Measurements from ENCODE around the gene ITSN2. TPM values are rescaled to one million over a fixed set of nuclear protein-coding genes. Genes with fewer than 3 reads are reported as not detected.

The ITSN2 gene
- total RNA-seq, 4 donors from 2014 or later: 32.8 to 58.0 (median 41.4) TPM

GRCh38 chr2:24317491-24317920 lies 42.8 kb downstream of the ITSN2 start:
- no peak overlapping the region for H3K27ac ChIP-seq
- no peak overlapping the region for H3K4me3 ChIP-seq
- H3K36me3 ChIP-seq: no peaks in the 10 kb centered on the region
- TF ChIP-seq POLR2A (IDR thresholded peaks at IDR 0.05) (no peak), POLR2AphosphoS5 (IDR thresholded peaks at IDR 0.05) (no peak), CTCF (IDR thresholded peaks at IDR 0.05) (no peak), EP300 (IDR thresholded peaks at IDR 0.05; ENCODE audit: low read depth) (no peak)
- DNase-seq: no peak
- no peaks in the 10 kb centered on the region for H3K27me3 ChIP-seq
- intact Hi-C loops (cut with DNase I; ENCODE audit: low total_unique reads): no loop called here
- in situ Hi-C loops (cut with MboI; ENCODE audit: low pct_ligation_motif_present in 1 of 4, low pct_unique_long_range_greater_than_20kb in 1 of 4, low sequenced_read_pairs in 3 of 4): no loop called here
- no peaks in the 10 kb centered on the region for H3K4me1 ChIP-seq
- H3K9me3 ChIP-seq: no peaks in the 10 kb centered on the region

DNA sequence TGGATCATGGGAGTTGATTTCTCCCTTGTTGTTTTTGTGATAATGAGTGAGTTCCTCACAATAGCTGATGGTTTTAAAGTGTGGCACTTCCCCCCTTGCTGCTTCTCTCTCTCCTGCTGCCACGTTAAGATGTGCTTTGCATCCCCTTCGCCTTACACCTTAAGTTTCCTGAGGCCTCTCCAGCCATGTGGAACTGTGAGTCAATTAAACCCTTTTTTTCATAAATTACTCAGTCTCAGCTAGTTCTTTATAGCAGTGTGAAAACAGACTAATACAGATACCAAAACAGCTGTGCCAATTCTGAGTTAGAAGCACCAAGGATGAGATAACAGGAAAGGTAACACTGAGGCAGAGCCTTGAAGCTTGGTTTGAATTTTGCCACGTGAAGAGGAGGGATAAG lies 44.7 kb downstream of the ITSN2 start:
- 83 to 85% methylated on average over 3 of the region's 3 CpGs for WGBS, 2 donors (ENCODE audit: low coverage in 1 of 2)
- Histone ChIP-seq H3K4me3 (no peak overlapping the region), H3K27ac (no peak overlapping the region), H3K36me3 (peaks cover 0 to 9% (median 3%) of the 10 kb centered on the region in 4 donors), H3K27me3 (no peaks in the 10 kb centered on the region), H3K4me1 (no peaks in the 10 kb centered on the region), H3K9me3 (no peaks in the 10 kb centered on the region)
- in situ Hi-C loops (cut with MboI; ENCODE audit: low pct_ligation_motif_present in 1 of 4, low pct_unique_long_range_greater_than_20kb in 1 of 4, low sequenced_read_pairs in 3 of 4): no loop called here
- DNase-seq: no peak
- TF ChIP-seq POLR2A (IDR thresholded peaks at IDR 0.05) (no peak), POLR2AphosphoS5 (IDR thresholded peaks at IDR 0.05) (no peak), CTCF (IDR thresholded peaks at IDR 0.05) (no peak), EP300 (IDR thresholded peaks at IDR 0.05; ENCODE audit: low read depth) (no peak)
- intact Hi-C loops (cut with DNase I; ENCODE audit: low total_unique reads): no loop called here

DNA sequence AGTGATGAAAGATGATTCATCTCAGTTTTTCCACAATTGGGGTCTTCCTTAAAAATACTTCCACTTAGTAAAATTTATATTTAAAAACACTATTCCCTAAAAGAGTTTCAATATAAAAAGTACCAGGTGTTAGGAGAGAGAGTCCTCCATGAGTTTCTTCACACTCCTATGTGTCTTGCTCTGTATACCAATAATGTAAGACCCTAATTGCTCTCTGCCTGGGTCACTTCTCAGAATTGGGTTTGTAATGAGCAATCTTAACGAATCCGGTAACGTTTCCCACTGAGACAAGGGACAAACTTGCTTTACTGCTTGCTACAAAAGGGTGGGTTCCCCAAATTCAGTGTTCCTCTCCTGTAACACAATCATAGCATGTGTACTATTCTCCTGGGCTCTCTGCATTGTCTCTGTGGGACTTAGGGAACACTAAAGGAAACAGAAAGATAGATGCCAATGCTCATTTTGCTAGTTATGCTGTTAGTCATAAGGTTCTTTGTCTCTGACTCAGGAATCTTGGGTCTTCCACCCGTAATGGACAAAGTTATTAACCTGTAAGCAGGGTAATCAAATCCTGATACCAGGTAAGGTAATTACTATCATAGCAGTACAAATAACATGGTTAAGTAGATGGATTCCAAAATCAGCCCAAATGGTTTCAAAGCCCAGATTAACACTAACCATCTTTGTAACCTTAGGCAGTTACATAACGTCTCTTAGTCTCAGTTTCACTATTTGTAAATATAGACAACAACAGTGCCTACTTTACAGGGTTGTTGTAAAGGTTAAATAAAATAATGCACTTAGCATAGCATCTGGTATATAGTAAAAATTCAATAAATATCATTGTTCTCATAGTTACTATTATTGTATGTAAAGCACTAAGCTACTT lies 46.3 kb downstream of the ITSN2 start:
- WGBS, 2 donors (ENCODE audit: low coverage in 1 of 2): 81 to 85% methylated on average over 5 of the region's 5 CpGs
- peaks cover 0 to 26% (median 9%) of the 10 kb centered on the region in 4 donors for H3K36me3 ChIP-seq
- no peak overlapping the region for H3K27ac ChIP-seq
- no peaks in the 10 kb centered on the region for H3K27me3 ChIP-seq
- intact Hi-C loops (cut with DNase I; ENCODE audit: low total_unique reads): no loop called here
- no peak for DNase-seq
- TF ChIP-seq POLR2AphosphoS5 (IDR thresholded peaks at IDR 0.05): no peak
- no peak overlapping the region for H3K4me3 ChIP-seq
- no peaks in the 10 kb centered on the region for H3K4me1 ChIP-seq
- in situ Hi-C loops (cut with MboI; ENCODE audit: low pct_ligation_motif_present in 1 of 4, low pct_unique_long_range_greater_than_20kb in 1 of 4, low sequenced_read_pairs in 3 of 4): no loop called here
- H3K9me3 ChIP-seq: no peaks in the 10 kb centered on the region

- WGBS, 2 donors (ENCODE audit: low coverage in 1 of 2): 77 to 83% methylated on average over 2 of the region's 2 CpGs
- Histone ChIP-seq H3K36me3 (peaks cover 0 to 39% (median 16%) of the 10 kb centered on the region in 4 donors), H3K4me3 (no peak overlapping the region), H3K27ac (no peak overlapping the region), H3K27me3 (no peaks in the 10 kb centered on the region), H3K4me1 (peaks cover 0 to 14% (median 0%) of the 10 kb centered on the region in 4 donors), H3K9me3 (no peaks in the 10 kb centered on the region)
- no peak for DNase-seq
- in situ Hi-C loops (cut with MboI; ENCODE audit: low pct_ligation_motif_present in 1 of 4, low pct_unique_long_range_greater_than_20kb in 1 of 4, low sequenced_read_pairs in 3 of 4) (no loop called here), intact Hi-C loops (cut with DNase I; ENCODE audit: low total_unique reads) (no loop called here)
- no peak for TF ChIP-seq CTCF (IDR thresholded peaks at IDR 0.05)
- TF ChIP-seq POLR2A (IDR thresholded peaks at IDR 0.05): no peak
- TF ChIP-seq POLR2AphosphoS5 (IDR thresholded peaks at IDR 0.05): no peak
- TF ChIP-seq EP300 (IDR thresholded peaks at IDR 0.05; ENCODE audit: low read depth): no peak
Observed at GRCh38 chr2:24307961-24308360, 52.4 kb downstream of the ITSN2 start.

Measured in transverse colon (tissue), 4 donors.